Hematopoietic multipotent progenitor cell treated with erythropoietin and hydrocortisone succinate and interleukin-3 and kit ligand, for 15 days (in vitro differentiated cells): Measurements from ENCODE around the gene PHF21B.

ENCODE experiments used
- DNase-seq: peaks from one replicate; pipeline ENCODE4 v3.0.0-alpha.2; 2015; ENCODE audit warnings: low spot score

The PHF21B gene

DNA sequence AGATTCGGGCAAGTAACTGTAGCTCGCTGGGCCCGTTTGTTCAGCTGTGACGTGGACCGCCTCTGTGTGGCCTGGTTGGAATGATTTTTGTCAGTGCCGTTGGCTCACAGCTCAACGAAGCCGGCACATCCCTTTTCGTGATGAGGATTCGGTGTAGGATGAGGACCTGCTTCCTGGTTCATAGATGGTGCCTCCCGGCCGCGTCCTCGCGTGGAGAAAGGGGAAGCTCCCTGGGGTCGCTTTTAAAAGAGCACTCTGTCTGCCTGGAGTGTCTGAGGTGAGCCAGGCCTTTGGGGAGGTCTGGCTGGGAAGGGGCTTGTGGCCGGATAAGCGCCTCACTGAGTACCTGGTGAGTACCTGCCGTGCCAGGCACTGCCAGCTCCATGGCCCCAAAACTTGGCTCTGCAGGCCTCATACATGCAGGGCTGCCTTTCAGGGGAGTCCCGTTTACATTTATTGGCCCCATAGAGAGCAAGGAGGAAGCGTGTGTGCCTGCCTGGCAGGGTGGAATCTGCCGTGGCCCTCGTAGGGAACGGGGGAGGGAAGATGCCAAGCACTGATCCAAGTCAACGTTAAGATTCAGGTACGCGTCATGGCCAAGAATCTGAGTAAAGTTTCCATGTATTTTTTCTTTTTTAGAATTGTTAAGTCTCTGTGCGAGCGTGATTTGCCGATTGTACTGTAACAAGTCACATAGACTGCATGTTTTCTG lies 169.0 kb downstream of the PHF21B start:
- no peak for DNase-seq

DNA sequence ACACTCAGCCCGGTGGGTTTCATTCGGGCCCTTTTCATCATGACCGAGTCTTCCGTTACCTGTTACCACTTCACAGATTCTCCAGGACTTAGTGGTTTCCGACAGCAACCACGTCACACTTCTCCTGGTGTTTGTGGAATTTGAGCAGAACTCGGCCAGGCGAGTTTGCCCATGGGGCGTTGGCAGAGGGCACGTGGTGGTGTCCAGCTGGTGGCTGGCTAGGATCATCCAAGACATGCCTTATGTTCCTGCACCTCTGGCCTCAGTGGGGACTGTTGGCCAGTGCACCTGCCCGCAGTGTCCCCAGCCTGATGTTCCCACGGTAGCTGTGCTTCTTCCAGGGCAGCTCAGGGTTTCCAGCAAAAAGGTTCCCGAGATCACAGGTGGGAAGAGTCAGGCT lies 170.1 kb downstream of the PHF21B start:
- no peak for DNase-seq

- no peak for DNase-seq
These were observed 170.7 kb downstream of the PHF21B start for GRCh38 chr22:44839061-44839460.

DNA sequence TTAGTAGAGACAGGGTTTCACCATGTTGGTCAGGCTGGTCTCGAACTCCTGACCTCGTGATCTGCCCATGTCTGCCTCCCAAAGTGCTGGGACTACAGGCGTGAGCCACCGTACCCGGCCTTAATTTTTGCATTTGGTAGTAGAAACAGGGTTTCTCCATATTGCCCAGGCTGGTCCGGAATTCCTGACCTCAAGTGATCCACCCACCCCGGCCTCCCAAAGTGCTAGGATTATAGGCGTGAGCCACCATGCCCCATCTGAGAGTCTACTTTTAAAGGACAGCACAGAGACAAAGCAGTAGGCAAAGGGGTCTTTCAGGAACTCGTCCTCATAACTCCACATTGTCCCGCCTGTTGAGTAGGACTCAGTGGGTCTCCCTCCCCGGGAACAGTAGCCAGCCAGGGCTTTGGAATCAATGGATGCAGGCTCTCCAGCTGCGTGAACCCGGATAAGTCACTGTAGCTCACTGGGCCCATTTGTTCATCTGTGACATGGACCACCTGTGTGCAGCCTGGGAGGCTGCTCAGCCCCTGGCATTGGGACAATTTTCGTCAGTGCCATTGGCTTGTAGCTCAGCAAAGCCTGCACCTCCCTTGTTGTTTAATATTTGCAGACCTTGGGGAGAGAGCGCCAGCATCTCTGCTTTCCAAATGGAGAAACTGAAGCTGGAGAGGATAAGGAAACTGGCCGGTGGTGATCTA lies 171.3 kb downstream of the PHF21B start:
- DNase-seq, result no peak

DNA sequence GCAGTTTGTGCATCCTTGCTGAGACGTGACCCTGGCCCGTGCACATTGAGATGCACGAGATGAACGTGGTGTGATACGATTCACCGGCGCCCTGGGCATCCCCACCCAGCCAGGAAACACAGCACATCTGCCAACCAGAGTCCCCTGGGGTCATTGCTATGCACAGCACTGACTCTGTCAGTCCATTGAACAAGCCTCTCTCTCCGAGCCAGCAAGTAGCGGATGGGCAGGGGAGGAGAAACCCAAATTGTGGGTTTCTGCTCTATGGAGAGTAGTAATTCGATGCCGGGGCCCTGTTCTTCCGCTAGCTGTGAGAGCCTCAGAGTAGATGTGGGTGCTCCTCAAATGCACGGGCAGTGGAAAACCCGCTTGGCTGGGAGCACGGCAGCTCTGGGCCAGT lies 172.3 kb downstream of the PHF21B start:
- DNase-seq, result no peak

GRCh38 chr22:44834065-44834464 lies 175.7 kb downstream of the PHF21B start:
- no peak for DNase-seq

DNA sequence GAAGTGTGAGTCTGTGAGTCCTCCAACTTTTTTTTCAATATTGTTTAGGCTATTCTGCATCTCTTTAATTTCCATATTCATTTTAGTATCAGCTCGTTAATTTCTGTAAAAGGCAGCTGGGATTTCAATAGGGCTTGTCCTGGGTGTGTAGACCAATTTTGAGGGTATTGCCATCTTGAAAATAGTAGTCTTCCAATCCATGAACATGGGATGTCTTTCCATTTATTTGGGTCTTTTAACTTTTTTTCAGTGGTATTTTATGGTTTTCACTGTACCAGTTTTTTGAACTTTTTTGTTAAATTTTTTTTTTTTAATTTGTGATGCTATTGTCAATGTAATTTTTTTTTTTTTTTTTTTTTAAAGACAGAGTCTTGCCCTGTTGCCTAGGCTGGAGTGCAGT lies 177.9 kb downstream of the PHF21B start:
- no peak for DNase-seq
